ENCODE results near the gene NRXN2.

- TF ChIP-seq CTCF (IDR thresholded peaks at IDR 0.05) (no peak), EZH2 (IDR thresholded peaks at IDR 0.05) (no peak)
Observed at GRCh38 chr11:64751136-64751535, 28.1 kb upstream of the NRXN2 start.
